ENCODE data around the gene COA3.

The COA3 gene

GRCh38 chr17:42748202-42748907 is 50.1 kb downstream of the COA3 start:
- no peak overlapping the region for H3K4me3 Mint-ChIP-seq
- H3K27me3 Mint-ChIP-seq = peaks cover 8 to 48% of the 10 kb centered on the region in 2 donors
- H3K9me3 Mint-ChIP-seq = no peaks in the 10 kb centered on the region
- H3K36me3 Mint-ChIP-seq (ENCODE audit: insufficient read depth) = peaks cover 10% of the 10 kb centered on the region
- ATAC-seq (replicated peaks) (no peak), DNase-seq (no peak)
- peaks cover 13 to 14% of the 10 kb centered on the region in 2 donors for H3K4me1 Mint-ChIP-seq (ENCODE audit: low read depth in 2 of 2)
- H3K27ac Mint-ChIP-seq = no peak overlapping the region

All from effector memory CD8-positive, alpha-beta T cell (primary cell).